Measurements from ENCODE around the gene DDX55.
"Not testable (repeated sequence)": the region's sequence is repeated elsewhere in the genome, so short reads cannot be mapped to it uniquely, and the experiment has no call there.

Gene DDX55, protein sequence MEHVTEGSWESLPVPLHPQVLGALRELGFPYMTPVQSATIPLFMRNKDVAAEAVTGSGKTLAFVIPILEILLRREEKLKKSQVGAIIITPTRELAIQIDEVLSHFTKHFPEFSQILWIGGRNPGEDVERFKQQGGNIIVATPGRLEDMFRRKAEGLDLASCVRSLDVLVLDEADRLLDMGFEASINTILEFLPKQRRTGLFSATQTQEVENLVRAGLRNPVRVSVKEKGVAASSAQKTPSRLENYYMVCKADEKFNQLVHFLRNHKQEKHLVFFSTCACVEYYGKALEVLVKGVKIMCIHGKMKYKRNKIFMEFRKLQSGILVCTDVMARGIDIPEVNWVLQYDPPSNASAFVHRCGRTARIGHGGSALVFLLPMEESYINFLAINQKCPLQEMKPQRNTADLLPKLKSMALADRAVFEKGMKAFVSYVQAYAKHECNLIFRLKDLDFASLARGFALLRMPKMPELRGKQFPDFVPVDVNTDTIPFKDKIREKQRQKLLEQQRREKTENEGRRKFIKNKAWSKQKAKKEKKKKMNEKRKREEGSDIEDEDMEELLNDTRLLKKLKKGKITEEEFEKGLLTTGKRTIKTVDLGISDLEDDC

DNA sequence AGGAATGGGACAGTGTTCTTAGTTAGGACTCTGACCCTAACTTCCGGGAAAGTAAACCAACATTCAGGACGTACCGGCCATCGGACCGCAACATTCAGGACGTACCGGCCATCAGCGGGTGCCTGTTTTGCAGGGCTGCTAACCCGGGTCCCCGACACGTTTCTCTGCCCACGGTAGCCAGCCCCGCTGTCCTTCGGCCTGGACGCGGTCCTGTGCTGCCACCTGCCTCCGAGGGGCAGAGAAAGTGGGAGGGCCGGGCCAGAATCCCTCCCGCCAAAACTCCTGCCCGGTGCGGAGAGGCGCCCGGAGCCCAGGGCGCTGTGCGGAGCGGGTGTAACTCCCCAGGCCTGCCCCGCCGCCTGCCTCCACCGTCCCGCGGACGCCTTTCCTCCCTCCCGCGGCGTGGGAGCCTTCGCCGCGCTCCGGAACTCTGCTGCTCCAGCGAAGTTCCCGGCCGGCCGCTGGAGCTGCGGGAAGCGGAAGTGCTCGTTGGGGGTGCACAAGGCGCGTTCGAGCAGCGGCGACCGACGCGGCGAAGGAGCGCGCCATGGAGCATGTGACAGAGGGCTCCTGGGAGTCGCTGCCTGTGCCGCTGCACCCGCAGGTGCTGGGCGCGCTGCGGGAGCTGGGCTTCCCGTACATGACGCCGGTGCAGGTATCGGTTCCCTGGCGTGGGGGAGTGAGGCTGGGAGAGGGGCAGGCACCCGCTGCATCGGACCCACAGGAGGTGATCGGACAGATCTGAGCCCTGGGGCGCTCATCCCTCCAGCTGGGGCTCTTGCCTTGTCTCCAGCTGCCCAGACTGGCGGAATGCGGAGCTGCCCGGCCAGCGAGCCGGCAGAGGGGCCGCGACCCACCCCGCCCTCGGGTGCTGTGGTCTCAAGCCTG lies at the start of gene DDX55:
Gene DDX55, plus strand, starts transcription at position 498 of the 888 bp plus-strand sequence. Its CDS starts 50 bp downstream, at position 548.
- DNase-seq (ENCODE audit: low read depth in 2 of 2): peak; percentile 75

DNA sequence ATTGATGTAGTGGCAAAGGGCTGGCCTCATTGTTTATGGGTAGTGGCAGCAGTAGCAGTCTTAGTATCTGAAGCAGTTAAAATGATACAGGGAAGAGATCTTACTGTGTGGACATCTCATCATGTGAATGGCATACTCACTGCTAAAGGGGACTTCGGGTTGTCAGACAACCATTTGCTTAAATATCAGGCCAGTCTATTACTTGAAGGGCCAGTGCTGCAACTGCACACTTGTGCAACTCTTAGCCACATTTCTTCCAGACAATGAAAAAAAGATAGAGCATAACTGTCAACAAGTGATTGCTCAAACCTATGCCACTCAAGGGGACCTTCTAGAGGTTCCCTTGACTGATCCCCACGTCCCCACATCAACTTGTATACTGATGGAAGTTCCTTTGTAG lies 47.8 kb upstream of the DDX55 start:
- DNase-seq (ENCODE audit: low read depth in 2 of 2): not testable (repeated sequence)

DNA sequence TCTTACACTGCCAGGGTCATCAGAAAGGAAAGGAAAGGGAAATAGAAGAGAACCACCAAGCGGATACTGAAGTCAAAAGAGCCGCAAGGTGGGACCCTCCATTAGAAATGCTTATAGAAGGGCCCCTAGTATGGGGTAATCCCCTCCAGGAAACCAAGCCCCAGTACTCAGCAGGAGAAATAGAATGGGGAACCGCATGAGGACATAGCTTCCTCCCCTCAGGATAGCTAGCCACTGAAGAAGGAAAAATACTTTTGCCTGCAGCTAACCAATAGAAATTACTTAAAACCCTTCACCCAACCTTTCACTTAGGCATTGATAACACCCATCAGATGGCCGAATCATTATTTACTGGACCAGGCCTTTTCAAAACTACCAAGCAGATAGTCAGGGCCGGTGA lies 47.1 kb upstream of the DDX55 start:
- not testable (repeated sequence) for DNase-seq (ENCODE audit: low read depth in 2 of 2)

DNA sequence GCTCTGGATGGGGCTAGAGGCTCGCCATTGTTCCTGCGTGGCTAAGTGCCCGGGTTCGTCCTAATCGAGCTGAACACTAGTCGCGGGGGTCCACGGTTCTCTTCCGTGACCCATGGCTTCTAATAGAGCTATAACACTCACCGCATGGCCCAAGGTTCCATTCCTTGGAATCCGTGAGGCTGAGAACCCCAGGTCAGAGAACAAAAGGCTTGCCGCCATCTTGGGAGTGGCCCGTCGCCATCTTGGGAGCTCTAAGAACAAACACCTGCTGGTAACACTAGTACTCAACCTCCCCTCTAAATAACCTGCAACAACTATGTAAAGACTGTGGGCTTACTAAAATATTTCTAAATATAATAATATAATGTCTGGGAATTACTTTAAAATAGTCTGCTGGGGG lies 43.4 kb upstream of the DDX55 start:
- not testable (repeated sequence) for DNase-seq (ENCODE audit: low read depth in 2 of 2)

DNA sequence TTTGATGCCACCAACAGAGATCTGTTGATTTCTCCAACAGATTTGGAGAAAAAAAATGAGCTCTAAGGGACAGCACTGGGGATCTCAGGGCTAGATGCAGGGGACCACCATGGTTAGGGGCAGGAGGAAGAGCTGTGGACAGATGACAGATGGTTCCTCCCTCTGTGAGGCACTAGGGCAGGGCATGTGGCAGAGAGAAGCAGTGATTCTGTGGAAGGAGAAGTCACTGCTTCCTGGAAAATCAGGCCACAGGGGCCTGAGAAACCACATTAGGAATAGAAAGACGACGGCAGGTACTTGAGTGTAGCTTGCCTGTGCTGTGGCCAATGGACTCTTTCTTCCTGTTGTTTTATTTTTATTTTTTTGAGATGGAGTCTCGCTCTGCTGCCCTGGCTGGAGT lies 42.4 kb upstream of the DDX55 start:
- DNase-seq (ENCODE audit: low read depth in 2 of 2): no peak

DNA sequence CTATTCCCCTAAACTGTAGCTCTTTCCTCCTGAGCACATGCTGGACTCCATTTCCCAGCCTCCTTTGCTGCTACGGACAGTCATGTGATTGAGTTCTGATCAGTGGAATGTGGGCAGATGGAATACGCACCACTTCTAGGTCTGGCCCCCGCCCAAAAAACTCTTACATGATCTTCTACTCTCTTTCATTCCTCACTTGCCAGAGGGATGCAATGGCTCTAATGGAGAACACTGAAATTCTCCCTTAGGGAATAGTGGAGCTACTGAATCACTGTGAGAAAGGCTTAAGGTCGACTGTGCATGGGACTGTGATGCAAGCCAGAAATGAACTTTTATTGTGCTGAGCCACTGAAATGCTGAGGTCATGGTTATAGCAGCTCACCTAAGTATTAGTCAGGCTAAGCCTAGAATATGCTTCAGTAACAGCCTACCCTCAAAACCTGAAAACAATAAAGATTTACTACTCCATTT lies 30.5 kb upstream of the DDX55 start:
- no peak for DNase-seq (ENCODE audit: low read depth in 2 of 2)

DNA sequence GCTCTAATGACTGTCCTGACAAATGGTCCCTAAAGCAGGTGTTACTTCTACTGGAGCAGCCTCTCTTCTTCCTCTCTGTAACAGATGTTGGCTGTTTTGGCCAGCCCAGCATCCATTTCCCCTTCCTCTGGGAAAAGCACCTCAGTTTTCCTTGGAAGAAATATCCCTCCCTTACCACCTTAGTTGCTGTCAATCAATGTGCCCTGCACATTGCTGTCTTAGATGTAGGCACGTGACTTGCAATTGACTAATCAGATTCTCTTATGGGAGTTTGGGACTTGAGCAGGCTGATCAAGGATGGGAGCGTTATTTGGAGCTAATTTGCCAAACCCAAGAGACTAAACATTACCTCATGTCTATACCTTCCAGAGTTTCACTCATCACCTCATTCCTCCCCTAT lies 29.5 kb upstream of the DDX55 start:
- DNase-seq (ENCODE audit: low read depth in 2 of 2): no peak

DNA sequence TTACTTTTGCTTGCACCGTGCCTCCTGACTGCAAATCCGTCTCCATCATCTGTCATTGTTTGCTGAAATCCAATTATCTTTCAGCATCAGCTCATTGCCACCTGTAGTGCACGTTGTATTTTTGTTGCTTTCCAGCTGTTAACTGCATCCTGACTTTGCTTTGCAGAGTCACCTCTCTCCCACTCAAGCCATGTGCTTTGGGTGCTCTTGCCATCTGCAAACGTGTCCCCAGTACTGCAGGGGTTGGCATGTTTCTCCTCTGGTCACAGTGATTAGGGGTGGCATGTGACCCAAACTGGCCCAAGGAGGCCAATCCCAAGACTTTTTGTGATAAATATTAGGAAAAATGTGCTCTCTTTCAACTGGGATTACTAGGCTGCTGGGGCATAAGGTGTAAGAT lies 28.0 kb upstream of the DDX55 start:
- DNase-seq (ENCODE audit: low read depth in 2 of 2): no peak

DNA sequence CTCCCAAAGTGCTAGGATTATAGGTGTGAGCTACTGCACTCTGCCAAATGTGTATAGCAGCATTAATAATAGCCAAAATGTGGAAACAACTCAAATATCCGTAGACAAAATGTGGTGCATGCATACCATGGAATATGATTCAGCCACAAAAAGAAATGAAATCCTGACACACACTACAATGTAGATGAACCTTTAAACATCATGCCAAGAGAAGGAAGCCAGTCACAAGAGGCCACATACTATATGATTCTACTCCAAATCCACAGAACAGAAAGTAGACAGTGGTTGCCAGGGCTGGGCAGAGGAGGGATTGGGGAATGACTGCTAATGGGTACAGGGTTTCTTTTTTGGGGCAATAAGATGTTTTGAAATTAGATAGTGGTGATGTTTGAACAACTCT lies 25.3 kb upstream of the DDX55 start:
- no peak for DNase-seq (ENCODE audit: low read depth in 2 of 2)

DNA sequence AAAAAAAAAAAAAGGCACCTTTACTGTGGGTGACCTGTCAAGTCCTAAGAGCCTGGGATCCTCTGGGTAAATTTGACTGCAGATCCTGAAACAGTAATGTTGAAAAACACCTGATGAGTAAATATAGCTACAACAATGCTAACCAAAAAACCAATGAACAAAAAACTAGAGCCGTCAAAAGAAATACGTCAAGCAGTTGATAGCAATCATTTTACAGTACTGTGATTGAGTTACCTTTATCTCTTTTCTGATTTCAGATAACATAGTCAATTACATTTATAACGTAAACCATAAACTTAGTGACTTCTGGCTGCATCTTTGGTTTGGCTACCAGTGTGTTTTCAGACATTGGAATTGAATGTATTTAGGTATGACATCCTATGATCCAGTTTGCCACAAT lies 23.7 kb upstream of the DDX55 start:
- DNase-seq (ENCODE audit: low read depth in 2 of 2): no peak

DNA sequence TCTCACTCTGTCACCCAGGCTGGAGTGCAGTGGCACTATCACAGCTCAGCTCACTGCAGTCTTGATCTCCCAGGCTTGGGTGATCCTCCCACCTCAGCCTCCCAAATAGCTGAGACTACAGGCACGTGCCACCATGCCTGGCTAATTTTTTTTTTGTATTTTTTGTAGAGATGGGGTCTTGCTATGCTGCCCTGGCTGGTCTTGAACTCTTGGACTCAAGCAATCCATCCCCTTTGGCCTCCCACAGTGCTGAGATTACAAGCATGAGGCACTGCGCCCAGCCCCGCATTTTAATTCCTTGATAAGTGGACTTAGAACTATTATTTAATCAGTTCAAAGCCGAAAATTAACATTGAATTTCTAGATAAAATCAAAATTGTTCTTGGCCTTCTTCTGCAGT lies 23.1 kb upstream of the DDX55 start:
- DNase-seq (ENCODE audit: low read depth in 2 of 2): not testable (repeated sequence)

DNA sequence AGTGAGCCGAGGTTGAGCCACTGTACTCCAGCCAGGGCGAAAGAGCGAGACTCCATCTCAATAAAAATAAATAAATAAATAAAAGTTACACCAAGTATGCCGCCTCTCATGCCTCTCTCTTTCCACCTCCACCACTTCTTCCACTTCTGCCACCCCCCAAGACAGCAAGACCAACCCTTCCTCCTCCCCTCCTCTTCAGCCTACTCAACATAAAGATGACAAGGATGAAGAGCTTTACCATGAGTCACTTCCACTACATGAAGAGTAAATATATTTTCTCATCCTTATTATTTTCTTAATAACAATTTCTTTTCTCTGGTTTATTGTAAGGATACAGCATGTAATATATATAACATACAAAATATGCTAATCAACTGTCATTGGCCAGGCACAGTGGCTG lies 21.1 kb upstream of the DDX55 start:
- DNase-seq (ENCODE audit: low read depth in 2 of 2): no peak

DNA sequence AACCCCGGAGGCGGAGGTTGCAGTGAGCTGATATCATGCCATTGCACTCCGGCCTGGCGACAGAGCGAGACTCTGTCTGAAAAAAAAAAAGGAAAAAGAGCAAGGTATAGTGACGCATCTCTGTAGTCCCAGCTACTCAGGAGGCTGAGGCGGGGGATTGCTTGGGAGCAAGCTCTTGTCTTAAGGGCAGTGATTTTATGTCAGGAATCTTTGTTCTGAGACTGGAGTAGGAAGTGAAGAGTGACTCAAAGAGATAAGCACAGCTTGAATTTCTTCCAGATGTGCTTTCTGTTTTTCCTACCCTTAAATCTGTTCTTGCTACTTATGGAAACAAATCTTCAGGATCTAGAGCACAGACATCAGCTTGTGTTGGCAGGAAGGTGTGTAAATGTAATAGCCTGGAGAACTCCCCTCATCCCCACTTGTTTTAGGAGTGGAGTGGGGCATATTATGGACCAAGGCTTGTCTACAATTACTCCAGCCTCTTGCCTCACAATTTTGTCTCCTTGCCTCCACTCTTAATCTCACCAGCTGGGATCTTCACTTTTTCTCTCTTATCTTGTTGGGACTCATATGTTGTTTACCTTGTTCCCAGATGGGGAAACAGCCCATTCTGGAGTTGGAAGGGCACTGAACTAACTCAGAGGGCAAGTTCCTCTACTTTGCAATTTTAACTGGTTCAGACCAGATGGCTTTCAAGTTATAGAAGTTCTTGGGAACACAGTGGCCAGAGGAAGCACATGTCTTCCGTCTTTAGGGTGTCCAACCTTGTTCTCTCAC lies 10.0 kb upstream of the DDX55 start:
- DNase-seq (ENCODE audit: low read depth in 2 of 2): no peak

DNA sequence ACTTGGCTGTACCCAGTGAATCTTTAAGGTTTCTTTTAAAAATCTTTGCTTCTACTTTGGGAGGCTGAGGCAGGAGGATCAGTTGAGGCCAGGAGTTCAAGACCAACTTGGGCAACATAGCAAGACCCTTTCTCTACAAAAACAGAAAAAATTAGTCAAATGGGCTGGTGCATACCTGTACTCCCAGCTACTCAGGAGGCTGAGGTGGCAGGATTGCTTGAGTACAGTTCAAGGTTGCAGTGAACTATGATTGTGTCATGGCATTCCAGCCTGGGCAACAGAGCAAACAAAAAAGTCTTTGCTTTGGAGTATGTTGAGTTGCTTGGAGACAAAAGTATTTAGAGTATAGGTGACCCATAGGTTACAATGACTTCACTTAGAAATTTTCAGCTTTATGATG lies 6.2 kb upstream of the DDX55 start:
- DNase-seq (ENCODE audit: low read depth in 2 of 2): no peak

DNA sequence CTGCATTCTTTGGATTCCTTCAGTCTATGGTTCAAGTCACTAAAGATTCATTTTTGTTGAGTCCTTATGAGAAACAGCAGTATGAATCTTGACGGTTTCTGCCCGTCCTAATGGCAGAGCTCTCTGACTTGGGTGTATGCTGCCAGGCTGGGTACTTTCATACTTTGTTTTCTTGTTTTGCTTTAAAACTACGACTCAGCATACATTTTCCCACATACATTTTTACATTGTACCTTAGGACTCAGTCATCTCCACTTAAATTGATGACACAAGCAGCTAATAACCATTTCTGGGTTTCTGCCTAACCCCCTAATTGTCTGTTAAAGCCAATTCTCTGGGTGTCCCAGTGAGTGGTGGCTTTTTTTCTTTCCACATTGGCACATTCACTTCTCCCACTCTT lies 4.8 kb upstream of the DDX55 start:
- DNase-seq (ENCODE audit: low read depth in 2 of 2): no peak

DNA sequence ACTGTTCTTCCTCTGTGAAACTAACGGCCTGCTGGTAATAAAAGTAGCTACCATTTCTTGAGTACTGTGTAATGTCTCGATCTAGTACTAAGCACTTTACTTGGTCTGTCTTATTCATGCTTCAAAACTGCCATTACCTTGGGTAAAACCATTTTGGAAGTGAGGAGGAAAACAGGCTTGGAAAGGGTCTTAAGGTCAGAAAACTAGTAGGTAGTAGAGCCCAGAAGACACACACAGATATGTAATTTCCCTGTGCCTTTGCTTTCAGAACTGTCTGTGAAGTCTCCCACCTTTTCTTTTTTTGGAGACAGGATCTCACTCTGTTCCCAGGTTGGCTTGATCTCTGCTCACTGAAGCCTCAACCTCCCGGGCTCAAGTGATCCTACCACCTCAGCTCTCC lies 3.4 kb upstream of the DDX55 start:
- no peak for DNase-seq (ENCODE audit: low read depth in 2 of 2)

DNA sequence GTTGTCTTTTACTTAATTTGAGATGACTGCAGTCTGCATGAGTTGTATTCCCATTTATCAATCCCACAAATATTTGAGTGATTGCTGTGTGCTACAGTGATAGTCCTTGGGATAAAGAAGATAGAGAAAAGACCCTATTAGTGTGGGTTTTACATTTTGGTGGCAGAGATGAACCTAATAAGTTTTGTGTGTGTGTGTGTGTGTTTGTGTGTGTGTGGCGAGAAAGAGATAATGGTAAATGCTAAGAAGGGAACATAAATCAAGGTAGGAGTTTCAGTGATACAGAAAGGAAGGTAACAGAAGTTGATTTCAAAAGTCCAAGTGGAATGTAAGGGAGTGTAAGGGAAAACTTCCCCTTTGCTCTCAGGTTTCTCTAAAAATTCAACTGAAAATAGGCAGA lies 2.6 kb upstream of the DDX55 start:
- no peak for DNase-seq (ENCODE audit: low read depth in 2 of 2)

DNA sequence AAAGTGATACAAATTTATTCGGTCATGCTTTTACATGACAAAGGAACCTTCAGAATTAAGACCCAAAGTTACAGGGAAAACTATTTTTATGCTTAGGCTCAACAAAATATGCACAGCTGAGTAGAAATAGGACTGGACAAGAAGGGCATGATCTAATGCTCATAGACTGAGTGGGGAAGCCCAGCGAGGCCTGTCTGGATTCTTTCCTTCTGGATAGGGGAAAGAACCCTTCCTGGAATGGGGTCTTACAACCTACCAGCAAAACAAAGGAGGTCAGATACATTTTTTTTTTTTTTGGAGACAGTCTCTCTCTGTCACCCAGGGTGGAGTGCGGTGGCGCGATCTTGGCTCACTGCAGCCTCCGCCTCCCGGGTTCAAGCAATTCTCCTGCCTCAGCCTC lies 2.2 kb upstream of the DDX55 start:
- no peak for DNase-seq (ENCODE audit: low read depth in 2 of 2)

DNA sequence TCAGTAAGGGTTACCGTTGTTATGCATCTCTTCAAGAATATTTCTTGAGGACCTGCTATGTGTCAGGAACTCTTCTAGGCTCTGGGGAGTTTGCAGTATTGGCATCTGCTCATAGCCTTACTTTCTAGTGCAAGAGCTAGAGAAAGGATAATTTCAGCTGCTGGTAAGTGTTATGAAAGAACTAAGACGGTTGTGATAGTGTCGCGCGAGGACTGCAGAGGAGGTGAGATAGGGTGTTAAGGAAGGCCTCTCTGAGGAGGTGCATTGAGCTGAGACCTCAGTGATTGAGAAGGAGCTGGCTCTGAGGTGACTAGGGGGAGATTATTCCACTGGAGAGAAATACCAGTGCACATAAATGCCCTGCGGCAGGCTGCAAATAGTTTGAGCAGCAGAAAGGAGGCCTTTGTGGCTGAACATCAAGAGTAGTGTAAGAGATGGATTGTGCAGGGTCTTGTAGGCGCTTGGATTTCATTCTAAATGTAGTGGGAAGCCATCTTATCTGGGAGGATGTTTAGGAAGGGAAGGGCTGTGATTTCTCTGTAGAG lies 824 bp downstream of the DDX55 start:
- no peak for DNase-seq (ENCODE audit: low read depth in 2 of 2)

DNA sequence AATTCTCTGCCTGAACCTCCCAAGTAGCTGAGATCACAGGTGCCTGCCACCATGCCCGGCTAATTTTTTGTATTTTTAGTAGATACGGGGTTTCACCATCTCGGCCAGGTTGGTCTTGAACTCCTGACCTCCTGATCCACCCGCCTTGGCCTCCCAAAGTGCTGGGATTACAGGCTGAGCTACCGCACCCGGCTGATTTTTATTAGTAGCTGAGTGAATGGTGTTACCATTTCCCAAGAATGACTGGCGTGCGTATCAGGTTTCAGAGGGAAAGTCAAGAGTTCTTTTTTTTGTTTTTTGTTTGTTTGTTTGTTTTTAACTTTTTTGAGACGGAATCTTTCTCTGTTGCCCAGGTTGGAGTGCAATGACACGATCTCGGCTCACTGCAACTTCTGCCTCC lies 1.6 kb downstream of the DDX55 start:
- DNase-seq (ENCODE audit: low read depth in 2 of 2): not testable (repeated sequence)

DNA sequence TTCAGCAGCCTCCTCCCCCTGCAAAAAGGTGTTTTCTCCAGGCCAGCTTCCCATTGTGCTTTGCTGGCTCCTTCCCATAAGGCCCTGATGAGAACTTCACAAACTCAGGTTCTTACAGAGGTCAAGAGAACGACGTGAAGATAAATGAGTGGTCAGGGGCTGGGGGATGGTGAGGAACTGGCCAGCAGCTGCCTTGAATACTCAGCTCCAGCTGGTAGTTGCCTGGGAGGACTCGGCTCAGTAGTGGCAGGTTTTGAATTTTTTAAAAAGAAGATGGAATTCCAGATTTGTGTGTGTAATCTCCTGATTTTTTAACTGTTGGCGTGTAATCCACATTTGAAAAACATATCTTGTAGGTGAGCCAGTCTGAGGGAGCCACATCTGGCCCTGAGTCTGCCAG lies 5.9 kb downstream of the DDX55 start:
- DNase-seq (ENCODE audit: low read depth in 2 of 2): no peak

Data from stimulated activated CD4-positive, alpha-beta T cell treated with anti-CD3 and anti-CD28 coated beads, Interleukin-12 subunit alpha, Interleukin-12 subunit beta, amount 100 ng/mL, for 24 hours (primary cell).